HFF-Myc (cell line): ENCODE data around the gene SYCP2L.

Experiments
- DNase-seq: peaks from one replicate; pipeline ENCODE4 v3.0.0-alpha.2; 2011; ENCODE audit warnings: low read depth; ENCODE audit errors: extremely low read depth
- H3K4me3 ChIP-seq: replicated peaks from 2 replicates; pipeline ENCODE4 v1.5.1; 2011; ENCODE audit warnings: low read depth, mild to moderate bottlenecking, control low read depth, low read length
- CTCF ChIP-seq: IDR thresholded peaks from 2 replicates; pipeline ENCODE4 v1.5.1; 2012; ENCODE audit warnings: mild to moderate bottlenecking, low read depth, low read length, control low read depth; ENCODE audit errors: missing control alignments

Gene SYCP2L

GRCh38 chr6:10954590-10955010, 67.7 kb downstream of the SYCP2L start:
- peak; percentile 90 for TF ChIP-seq CTCF
- DNase-seq, result peak; percentile 52

GRCh38 chr6:10956776-10957175, 69.9 kb downstream of the SYCP2L start:
- DNase-seq, result no peak
- no peak overlapping the region for H3K4me3 ChIP-seq
- TF ChIP-seq CTCF, result no peak

More at GRCh38 chr6:10954590-10955010, 67.7 kb downstream of the SYCP2L start:
- no peak overlapping the region for H3K4me3 ChIP-seq

GRCh38 chr6:10957414-10957886, 70.6 kb downstream of the SYCP2L start:
- H3K4me3 ChIP-seq, result no peak overlapping the region
- no peak for TF ChIP-seq CTCF
- no peak for DNase-seq

- no peak overlapping the region for H3K4me3 ChIP-seq
- no peak for DNase-seq
- no peak for TF ChIP-seq CTCF
Observed at GRCh38 chr6:10960171-10960570, 73.3 kb downstream of the SYCP2L start.

GRCh38 chr6:10961837-10962236, 75.0 kb downstream of the SYCP2L start:
- no peak for DNase-seq
- TF ChIP-seq CTCF, result no peak
- H3K4me3 ChIP-seq, result no peak overlapping the region

GRCh38 chr6:10962673-10963072, 75.8 kb downstream of the SYCP2L start:
- no peak for TF ChIP-seq CTCF
- peak; percentile 52 for DNase-seq
- no peak overlapping the region for H3K4me3 ChIP-seq

- no peak for DNase-seq
- no peak for TF ChIP-seq CTCF
- H3K4me3 ChIP-seq, result no peak overlapping the region
Observed at GRCh38 chr6:10963113-10963512, 76.3 kb downstream of the SYCP2L start.
